ENCODE measurements around the gene MIGA2.

MIGA2 gene

DNA sequence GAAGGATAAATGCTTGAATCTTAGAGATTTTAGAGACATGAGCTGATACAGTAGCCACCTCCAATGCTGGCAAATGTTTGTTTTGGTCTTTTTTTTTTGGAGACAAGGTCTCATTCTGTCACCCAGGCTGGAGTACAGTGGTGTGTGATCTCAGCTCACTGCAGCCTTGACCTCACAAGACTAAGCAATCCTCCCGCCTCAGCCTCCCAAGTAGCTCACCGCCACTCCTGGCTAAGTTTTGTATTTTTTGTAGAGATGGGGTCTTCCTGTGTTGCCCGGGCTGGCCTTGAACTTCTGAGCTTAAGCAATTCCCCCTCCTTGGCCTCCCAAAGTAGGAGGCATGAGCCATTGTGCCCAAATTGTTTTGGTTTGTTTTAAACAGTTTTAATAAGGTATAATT lies 37.7 kb downstream of the MIGA2 start:
- DNase-seq (ENCODE audit: low read depth) = no peak

- no peak for DNase-seq (ENCODE audit: low read depth)
Observed at GRCh38 chr9:129075996-129076639, 39.7 kb downstream of the MIGA2 start.

DNA sequence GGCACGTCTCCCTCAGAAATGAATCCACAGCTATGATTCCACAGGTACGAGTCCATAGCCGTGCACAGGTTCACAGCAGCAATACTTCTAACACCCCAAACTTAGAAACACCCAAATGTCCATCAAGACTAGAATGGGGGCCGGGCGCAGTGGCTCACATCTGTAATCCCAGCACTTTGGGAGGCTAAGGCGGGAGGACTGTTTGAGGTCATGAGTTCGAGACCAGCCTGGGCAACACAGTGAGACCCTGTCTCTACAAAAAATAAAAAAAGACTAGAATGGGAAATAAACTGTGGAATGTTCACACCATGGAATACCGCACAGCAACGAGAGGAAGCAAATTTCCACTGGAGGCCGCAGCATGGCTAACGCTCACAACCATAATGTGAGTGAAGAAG lies 40.2 kb downstream of the MIGA2 start:
- no peak for DNase-seq (ENCODE audit: low read depth)

DNA sequence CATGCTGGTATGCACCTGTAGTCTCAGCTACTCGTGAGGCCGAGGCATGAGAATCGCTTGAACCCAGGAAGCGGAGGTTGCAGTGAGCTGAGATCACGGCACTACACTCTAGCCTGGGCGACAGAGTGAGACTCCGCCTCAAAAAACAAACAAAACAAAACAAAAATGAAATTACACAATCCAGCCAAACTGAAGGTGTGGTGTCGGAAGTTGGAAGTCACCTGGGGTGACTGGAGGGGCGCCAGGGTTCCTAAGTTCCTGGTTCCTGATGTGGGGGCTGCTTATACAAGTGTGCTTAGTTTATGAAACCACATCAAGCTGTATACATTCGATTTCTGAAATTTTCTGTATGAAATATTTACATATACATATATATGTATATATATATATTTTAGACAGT lies 40.8 kb downstream of the MIGA2 start:
- no peak for DNase-seq (ENCODE audit: low read depth)

GRCh38 chr9:129078691-129079503 lies 42.5 kb downstream of the MIGA2 start:
- DNase-seq (ENCODE audit: low read depth) = no peak

DNA sequence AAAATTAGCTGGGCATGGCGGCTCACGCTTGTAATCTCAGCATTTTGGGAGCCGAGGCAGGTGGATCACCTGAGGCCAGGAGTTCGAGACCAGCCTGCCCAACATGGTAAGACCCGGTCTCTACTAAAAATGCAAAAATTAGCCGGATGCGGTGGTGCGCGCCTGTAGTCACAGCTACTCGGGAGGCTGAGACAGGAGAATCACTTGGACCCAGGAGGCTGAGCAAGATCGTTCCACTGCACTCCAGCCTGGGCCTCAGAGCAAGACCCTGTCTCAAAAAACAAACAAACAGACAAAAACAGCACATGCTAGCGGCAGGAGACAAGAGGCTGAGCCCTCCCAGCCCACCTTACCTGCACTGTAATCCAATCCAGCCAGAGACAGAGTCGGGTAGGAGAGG lies 43.4 kb downstream of the MIGA2 start:
- DNase-seq (ENCODE audit: low read depth) = no peak

DNA sequence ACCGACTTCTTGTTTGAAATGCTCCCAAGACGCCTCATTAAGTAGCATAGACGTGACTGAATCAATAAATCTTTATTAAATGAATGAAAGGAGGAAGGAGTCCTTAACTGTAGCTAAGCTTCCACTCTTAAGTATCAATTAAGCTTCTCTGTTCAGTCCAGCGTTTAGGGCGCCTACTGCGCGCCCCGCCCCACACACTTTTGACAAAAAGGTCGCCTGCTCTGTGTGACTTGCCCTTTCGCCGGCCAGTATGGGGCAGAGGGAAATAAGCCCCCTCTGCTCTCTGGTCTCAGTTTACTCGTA lies 43.8 kb downstream of the MIGA2 start:
- no peak for DNase-seq (ENCODE audit: low read depth)

- peak; percentile 98 for DNase-seq (ENCODE audit: low read depth)
Observed at GRCh38 chr9:129080601-129081387, 44.4 kb downstream of the MIGA2 start, which contains the start of gene DOLPP1. Gene DOLPP1 (plus strand): TSS chr9:129081111. CDS start chr9:129081132, 21 bp downstream.

DNA sequence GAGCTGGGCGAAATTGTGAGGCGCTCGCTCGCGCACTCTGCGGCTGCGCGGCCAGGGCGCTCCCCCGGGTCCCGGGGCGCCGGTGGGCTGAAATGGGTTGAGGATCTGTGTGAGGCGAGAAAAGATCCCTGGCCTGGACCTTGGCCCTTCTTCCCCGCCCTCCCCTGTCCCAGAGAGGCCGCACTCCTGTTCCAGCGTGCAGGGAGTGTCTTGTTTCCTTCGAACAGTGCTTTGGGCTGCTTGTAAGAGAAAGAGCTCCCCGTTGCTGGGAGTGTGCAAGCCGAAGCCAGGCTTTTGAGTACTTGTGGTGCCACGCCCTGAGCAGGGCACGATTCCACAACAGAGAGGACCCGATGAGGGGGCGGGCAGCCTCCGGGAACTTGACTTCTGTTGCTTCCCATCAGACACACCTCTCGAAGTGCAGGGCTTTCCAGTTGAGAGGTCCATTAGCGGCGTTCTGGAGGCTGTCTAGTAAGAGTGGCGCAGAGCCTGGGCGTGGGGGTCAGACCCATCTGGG lies 45.0 kb downstream of the MIGA2 start:
- no peak for DNase-seq (ENCODE audit: low read depth)

GRCh38 chr9:129084087-129084486 lies 47.7 kb downstream of the MIGA2 start:
- no peak for DNase-seq (ENCODE audit: low read depth)

GRCh38 chr9:129089246-129089645 lies 52.8 kb downstream of the MIGA2 start:
- no peak for DNase-seq (ENCODE audit: low read depth)

GRCh38 chr9:129093602-129094386 lies 57.4 kb downstream of the MIGA2 start:
- no peak for DNase-seq (ENCODE audit: low read depth)

- DNase-seq (ENCODE audit: low read depth) = no peak
Observed at GRCh38 chr9:129094387-129095169, 58.2 kb downstream of the MIGA2 start.

- no peak for DNase-seq (ENCODE audit: low read depth)
Observed at GRCh38 chr9:129095170-129095667, 58.8 kb downstream of the MIGA2 start.

DNA sequence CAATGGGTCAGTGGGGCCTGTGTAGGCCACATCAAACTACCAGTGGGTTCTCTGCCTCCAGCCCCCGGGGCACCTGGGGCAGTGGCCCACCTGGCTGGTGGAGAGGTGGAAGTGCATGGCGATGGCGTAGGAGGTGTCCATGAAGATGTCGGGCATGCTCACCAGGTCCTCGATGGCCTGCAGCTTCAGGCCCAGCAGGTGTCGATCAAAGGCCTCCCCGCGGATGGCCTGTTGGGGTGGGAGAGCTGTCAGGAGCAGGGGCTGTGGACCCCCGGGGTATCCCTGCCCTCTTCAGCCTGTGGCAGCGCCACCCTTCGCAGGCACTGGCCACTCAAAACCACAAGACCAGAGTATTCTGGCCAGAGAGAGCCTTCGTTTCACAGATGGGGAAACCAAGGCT lies 59.5 kb downstream of the MIGA2 start:
- DNase-seq (ENCODE audit: low read depth) = no peak

DNA sequence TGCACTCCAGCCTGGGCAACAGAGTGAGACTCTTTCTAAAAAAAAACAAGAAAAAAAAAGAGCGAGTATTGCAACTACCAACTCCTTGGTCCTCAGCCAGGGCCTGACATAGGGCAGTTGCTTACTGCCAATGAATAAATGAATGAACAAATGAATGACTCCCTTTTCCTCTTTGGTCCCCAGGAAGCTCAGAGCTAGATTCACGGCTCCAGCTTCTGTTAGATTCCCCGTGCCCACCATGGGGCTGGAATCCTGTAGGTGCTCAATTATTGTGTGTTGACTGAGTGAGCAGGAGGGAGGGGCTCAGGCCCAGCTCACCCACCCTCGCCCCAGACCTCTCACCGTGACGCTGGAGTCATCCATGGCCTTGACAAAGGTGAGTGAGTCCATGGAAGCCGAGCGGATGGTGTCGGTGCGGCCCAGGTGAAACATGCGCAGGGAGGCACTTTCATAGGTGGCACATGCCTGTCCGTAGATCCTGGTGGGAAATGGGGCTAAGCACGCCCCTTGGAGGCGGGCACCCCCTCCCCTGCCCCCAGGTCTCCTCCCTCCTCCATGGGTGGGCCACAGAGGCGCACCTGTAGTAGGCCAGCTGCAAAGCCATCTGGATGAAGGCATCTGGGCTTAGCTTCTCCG lies 61.4 kb downstream of the MIGA2 start:
- DNase-seq (ENCODE audit: low read depth) = no peak

DNA sequence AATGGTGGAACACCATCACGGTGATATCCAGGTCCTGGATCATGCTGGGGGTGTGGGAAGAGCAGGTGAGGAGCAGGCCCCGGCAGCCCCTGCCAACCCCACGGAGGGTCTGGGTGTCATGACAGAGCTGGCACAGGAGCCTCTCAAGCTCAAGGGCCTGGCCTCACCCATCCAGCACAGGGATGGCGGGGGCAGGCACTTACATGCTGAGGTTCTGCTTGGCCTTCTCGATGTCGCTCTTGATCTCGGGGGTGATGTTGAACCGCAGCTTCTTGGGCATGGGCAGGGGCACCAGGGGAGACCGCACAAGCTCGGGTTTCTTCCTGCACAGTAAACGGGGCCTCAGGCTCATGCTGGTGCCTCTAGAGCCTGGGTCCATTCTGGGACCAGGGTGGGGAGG lies 61.9 kb downstream of the MIGA2 start:
- no peak for DNase-seq (ENCODE audit: low read depth)

GRCh38 chr9:129100383-129101169 lies 64.2 kb downstream of the MIGA2 start:
- no peak for DNase-seq (ENCODE audit: low read depth)

DNA sequence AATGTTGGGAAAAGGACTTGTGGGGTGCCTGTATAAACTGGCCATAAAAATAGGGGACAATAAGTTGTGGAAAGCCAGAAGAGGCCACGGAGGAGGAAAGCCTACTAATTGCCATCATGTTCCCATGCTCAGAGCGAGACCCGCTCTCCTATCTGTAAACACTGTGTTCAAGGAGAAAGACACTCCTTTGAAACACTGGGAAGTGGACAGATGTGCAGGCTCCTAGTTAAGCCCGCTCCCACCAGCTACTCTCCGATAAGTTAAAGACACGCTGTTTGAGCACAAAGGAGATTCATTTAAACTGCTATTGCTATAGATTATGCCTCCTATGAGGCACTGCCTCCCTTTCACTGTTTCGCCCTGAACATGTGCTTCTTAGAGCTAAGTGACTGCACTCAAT lies 64.9 kb downstream of the MIGA2 start:
- no peak for DNase-seq (ENCODE audit: low read depth)

GRCh38 chr9:129102095-129102525 lies 65.7 kb downstream of the MIGA2 start:
- no peak for DNase-seq (ENCODE audit: low read depth)
